H1 (cell line): Measurements from ENCODE around the gene ZNF573.
"Not testable (repeated sequence)": the region's sequence is repeated elsewhere in the genome, so short reads cannot be mapped to it uniquely, and the experiment has no call there.

Source experiments
- CTCF ChIP-seq, 3 experiments: IDR thresholded peaks; 1 replicate in 2 of 3; 2 replicates in 1 of 3; pipeline versions ENCODE4 v1.5.1 to v1.6.1; 2011; ENCODE audit warnings: low read length in 3 of 3, mild to moderate bottlenecking in 3 of 3, inconsistent platforms in 2 of 3, low read depth in 1 of 3, moderate library complexity in 1 of 3; ENCODE audit not compliant: insufficient read depth in 1 of 3; ENCODE audit errors: control extremely low read depth in 1 of 3
- EZH2 ChIP-seq: fragments of 200-600 bp; sonication (generic); IDR thresholded peaks from 2 replicates; pipeline ENCODE4 v1.7.1; 2012; ENCODE audit warnings: low read depth, mild to moderate bottlenecking, moderate library complexity, low read length, inconsistent platforms; ENCODE audit not compliant: severe bottlenecking
- RAD21 ChIP-seq, 2 experiments: IDR thresholded peaks in 1 of 2; conservative IDR thresholded peaks in 1 of 2; 2 replicates each; pipeline ENCODE4 v1.6.1; 2011; ENCODE audit warnings: low read depth in 2 of 2, low read length in 2 of 2, improper control_type of control experiment in 1 of 2, inconsistent platforms in 1 of 2, mild to moderate bottlenecking in 1 of 2, moderate library complexity in 1 of 2
- RFX5 ChIP-seq: IDR thresholded peaks from 2 replicates; pipeline ENCODE4 v1.6.1; 2011; ENCODE audit warnings: low read depth, low read length, improper control_type of control experiment, borderline replicate concordance
- SIN3A ChIP-seq, 2 experiments: IDR thresholded peaks in 1 of 2; conservative IDR thresholded peaks in 1 of 2; 2 replicates each; pipeline ENCODE4 v1.6.1; 2011 to 2012; ENCODE audit warnings: low read length in 2 of 2, improper control_type of control experiment in 1 of 2, low read depth in 1 of 2, mild to moderate bottlenecking in 1 of 2
- SRF ChIP-seq: IDR thresholded peaks from 2 replicates; pipeline ENCODE4 v1.6.1; 2011; ENCODE audit warnings: mild to moderate bottlenecking, low read depth, low read length, moderate library complexity
- USF2 ChIP-seq: IDR thresholded peaks from 2 replicates; pipeline ENCODE4 v1.6.1; 2011; ENCODE audit warnings: low read length, improper control_type of control experiment
- ZNF274 ChIP-seq: IDR thresholded peaks from 2 replicates; pipeline ENCODE4 v1.7.0; 2012; ENCODE audit warnings: low read length, borderline replicate concordance; ENCODE audit errors: extremely low read depth
- TF ChIP-seq, protein P1 (sequence below): IDR thresholded peaks from 2 replicates; pipeline ENCODE4 v1.6.1; 2012; ENCODE audit warnings: low read length, inconsistent platforms

DNA sequence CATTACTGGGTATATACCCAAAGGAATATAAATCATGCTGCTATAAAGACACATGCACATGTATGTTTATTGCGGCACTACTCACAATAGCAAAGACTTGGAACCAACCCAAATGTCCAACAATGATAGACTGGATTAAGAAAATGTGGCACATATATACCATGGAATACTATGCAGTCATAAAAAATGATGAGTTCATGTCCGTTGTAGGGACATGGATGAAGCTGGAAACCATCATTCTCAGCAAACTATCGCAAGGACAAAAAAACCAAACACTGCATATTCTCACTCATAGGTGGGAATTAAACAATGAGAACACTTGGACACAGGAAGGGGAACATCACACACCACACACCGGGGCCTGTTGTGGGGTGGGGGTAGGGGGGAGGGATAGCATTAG, 21.7 kb downstream of the ZNF573 start:
- TF ChIP-seq SRF; USF2; CTCF (IDR thresholded peaks at IDR 0.05; ENCODE audit: control extremely low read depth in 1 of 3, insufficient read depth in 1 of 3, low read depth in 1 of 3, low read length in 3 of 3); SIN3A (conservative IDR thresholded peaks at IDR 0.05 in 1 of 2, IDR thresholded peaks at IDR 0.05 in 1 of 2; ENCODE audit: low read depth in 1 of 2, low read length in 2 of 2); RFX5; EZH2; RAD21 (IDR thresholded peaks at IDR 0.05 in 1 of 2, conservative IDR thresholded peaks at IDR 0.05 in 1 of 2; ENCODE audit: low read depth in 2 of 2, low read length in 2 of 2); ZNF274: not testable (repeated sequence)
- TF ChIP-seq, protein P1, sequence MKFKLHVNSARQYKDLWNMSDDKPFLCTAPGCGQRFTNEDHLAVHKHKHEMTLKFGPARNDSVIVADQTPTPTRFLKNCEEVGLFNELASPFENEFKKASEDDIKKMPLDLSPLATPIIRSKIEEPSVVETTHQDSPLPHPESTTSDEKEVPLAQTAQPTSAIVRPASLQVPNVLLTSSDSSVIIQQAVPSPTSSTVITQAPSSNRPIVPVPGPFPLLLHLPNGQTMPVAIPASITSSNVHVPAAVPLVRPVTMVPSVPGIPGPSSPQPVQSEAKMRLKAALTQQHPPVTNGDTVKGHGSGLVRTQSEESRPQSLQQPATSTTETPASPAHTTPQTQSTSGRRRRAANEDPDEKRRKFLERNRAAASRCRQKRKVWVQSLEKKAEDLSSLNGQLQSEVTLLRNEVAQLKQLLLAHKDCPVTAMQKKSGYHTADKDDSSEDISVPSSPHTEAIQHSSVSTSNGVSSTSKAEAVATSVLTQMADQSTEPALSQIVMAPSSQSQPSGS: not testable (repeated sequence)
